Activated naive CD8-positive, alpha-beta T cell treated with anti-CD3 and anti-CD28 coated beads for 36 hours (primary cell): ENCODE results near the gene KLK2. TPM values are rescaled to one million over a fixed set of nuclear protein-coding genes. Genes with fewer than 3 reads are reported as not detected.
A peak's percentile ranks its signal among the peaks of the same experiment; 100 is the strongest.

Experiments used
- DNase-seq: peaks from one replicate; pipeline ENCODE4 v3.0.0; 2021
- H3K27ac Mint-ChIP-seq: one replicate; pipeline ENCODE4 v1.8.0; 2022; ENCODE audit warnings: mild to moderate bottlenecking, moderate library complexity, mixed read lengths
- H3K27me3 Mint-ChIP-seq: one replicate; pipeline ENCODE4 v1.8.0; 2022; ENCODE audit warnings: mild to moderate bottlenecking, mixed read lengths
- H3K36me3 Mint-ChIP-seq: one replicate; pipeline ENCODE4 v1.8.0; 2021; ENCODE audit warnings: mild to moderate bottlenecking, mixed read lengths
- H3K4me1 Mint-ChIP-seq: one replicate; pipeline ENCODE4 v1.8.0; 2021; ENCODE audit warnings: mixed read lengths
- H3K4me3 Mint-ChIP-seq: one replicate; pipeline ENCODE4 v1.8.0; 2022; ENCODE audit warnings: mild to moderate bottlenecking, moderate library complexity, mixed read lengths
- H3K9me3 Mint-ChIP-seq: one replicate; pipeline ENCODE4 v1.8.0; 2022; ENCODE audit warnings: mixed read lengths
- total RNA-seq, 2 experiments: library from RNA; stranded (reverse); gene quantifications; one replicate each; pipeline ENCODE4 v1.2.3, GENCODE V29; 2021

The KLK2 gene
- total RNA-seq, 2 experiments from 2014 or later: 0.38 to 0.45 TPM

- H3K27me3 Mint-ChIP-seq: peaks cover 56% of the 10 kb centered on the region
- H3K36me3 Mint-ChIP-seq: no peaks in the 10 kb centered on the region
- no peaks in the 10 kb centered on the region for H3K9me3 Mint-ChIP-seq
- no peak overlapping the region for H3K27ac Mint-ChIP-seq
- peaks cover 6% of the 10 kb centered on the region for H3K4me1 Mint-ChIP-seq
- no peak overlapping the region for H3K4me3 Mint-ChIP-seq
- DNase-seq: no peak
Measured at GRCh38 chr19:50921426-50922316, 48.4 kb downstream of the KLK2 start.

- no peaks in the 10 kb centered on the region for H3K36me3 Mint-ChIP-seq
- no peak overlapping the region for H3K27ac Mint-ChIP-seq
- peak; percentile 82 for DNase-seq
- H3K9me3 Mint-ChIP-seq: no peaks in the 10 kb centered on the region
- peaks cover 51% of the 10 kb centered on the region for H3K27me3 Mint-ChIP-seq
- H3K4me3 Mint-ChIP-seq: no peak overlapping the region
- H3K4me1 Mint-ChIP-seq: peaks cover 6% of the 10 kb centered on the region
Measured at GRCh38 chr19:50922317-50922853, 49.1 kb downstream of the KLK2 start.

DNA sequence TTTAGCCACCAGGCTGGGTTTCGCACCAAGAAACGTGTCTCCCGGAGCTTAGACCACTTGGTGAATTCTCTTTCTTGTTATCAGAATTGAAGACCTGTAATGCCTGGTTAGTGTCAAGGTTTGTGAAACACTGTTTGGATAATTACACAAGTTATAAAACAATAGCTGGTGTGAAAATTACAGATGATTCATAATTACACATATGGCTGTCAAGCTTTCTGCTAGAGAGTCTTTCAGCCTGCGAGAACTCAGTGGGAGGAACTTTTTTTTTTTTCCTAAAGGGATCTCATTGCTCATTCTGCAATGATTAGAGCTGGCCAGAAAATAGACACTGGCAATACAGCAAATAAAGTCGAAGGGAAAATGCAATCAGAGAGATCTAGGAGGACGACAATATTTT, 51.3 kb downstream of the KLK2 start:
- H3K9me3 Mint-ChIP-seq: no peaks in the 10 kb centered on the region
- no peaks in the 10 kb centered on the region for H3K36me3 Mint-ChIP-seq
- no peak overlapping the region for H3K27ac Mint-ChIP-seq
- H3K4me1 Mint-ChIP-seq: peaks cover 6% of the 10 kb centered on the region
- no peak overlapping the region for H3K4me3 Mint-ChIP-seq
- H3K27me3 Mint-ChIP-seq: peaks cover 44% of the 10 kb centered on the region
- no peak for DNase-seq

DNA sequence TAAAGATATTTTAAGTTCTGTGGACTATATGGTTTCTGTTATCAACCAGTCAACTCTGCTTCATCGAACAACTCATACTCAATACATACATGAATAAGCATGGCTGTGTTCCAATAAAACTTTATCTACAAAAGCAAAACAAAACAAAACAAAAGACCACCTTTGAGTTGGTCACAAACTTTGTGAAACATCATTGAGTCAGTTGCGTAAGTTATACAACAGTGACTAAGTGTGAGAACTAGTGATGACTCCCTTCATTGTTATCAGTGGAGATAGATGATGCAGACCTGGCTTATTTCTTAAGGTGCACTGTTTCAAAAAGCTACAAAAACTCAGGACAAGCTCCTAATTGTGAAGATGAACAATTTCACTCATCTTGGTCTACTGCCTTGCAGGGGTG, 52.5 kb downstream of the KLK2 start:
- DNase-seq: no peak
- Mint-ChIP-seq H3K4me3 (no peak overlapping the region), H3K27me3 (peaks cover 42% of the 10 kb centered on the region), H3K4me1 (peaks cover 10% of the 10 kb centered on the region), H3K27ac (no peak overlapping the region), H3K9me3 (no peaks in the 10 kb centered on the region), H3K36me3 (no peaks in the 10 kb centered on the region)

GRCh38 chr19:50926144-50926543, 52.9 kb downstream of the KLK2 start:
- Mint-ChIP-seq H3K4me3 (no peak overlapping the region), H3K36me3 (no peaks in the 10 kb centered on the region), H3K4me1 (peaks cover 10% of the 10 kb centered on the region), H3K27ac (no peak overlapping the region), H3K9me3 (no peaks in the 10 kb centered on the region), H3K27me3 (peaks cover 42% of the 10 kb centered on the region)
- DNase-seq: no peak

DNA sequence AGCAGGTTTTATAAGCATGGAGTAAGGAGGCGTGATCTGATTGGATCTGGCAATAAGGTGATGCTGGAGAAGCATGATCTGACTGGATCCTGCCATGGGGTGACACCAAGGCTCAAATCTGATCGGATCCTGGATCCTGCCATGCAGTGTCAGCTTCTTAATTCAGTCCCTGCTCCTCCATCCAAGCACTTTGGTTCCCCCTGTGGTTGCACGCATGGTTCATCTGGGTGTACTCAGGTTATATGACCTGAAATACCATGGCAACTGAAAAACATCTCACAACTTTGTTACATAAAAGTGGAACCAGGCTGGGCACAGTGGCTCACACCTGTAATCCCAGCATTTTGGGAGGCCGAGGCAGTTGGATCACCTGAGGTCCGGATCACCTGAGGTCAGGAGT, 55.6 kb downstream of the KLK2 start:
- Mint-ChIP-seq H3K27me3 (peaks cover 51% of the 10 kb centered on the region), H3K27ac (no peak overlapping the region), H3K4me1 (peaks cover 4% of the 10 kb centered on the region), H3K9me3 (no peaks in the 10 kb centered on the region), H3K4me3 (no peak overlapping the region), H3K36me3 (no peaks in the 10 kb centered on the region)
- DNase-seq: no peak

Other genes starting within 250 kb of the KLK2 start
- 1 to 10 TPM; 1.4 to 1.9 TPM for gene SYT3, start 233.6 kb upstream of the KLK2 start, total RNA-seq
- 1 to 10 TPM; 2.6 to 2.9 TPM for gene C19orf81, start 224.0 kb upstream of the KLK2 start, total RNA-seq
- under 1 TPM; 0.04 to 0.12 TPM for gene SHANK1, start 153.6 kb upstream of the KLK2 start, total RNA-seq
- gene CLEC11A, start 150.1 kb upstream of the KLK2 start, total RNA-seq: 1 to 10 TPM; 2.2 to 3.1 TPM
- gene GPR32, start 103.0 kb upstream of the KLK2 start, total RNA-seq: not detected
- gene ACP4, start 83.0 kb upstream of the KLK2 start, total RNA-seq: not detected
- 1 to 10 TPM in 1 of 2 experiments, under 1 TPM in 1; 0.60 to 1.1 TPM for gene KLK1, start 49.7 kb upstream of the KLK2 start, total RNA-seq
- gene KLK15, start 39.9 kb upstream of the KLK2 start, total RNA-seq: not detected
- gene KLK3, start 18.5 kb upstream of the KLK2 start, total RNA-seq: not detected
- gene KLK4, start 38.0 kb downstream of the KLK2 start, total RNA-seq: not detected
- gene KLK5, start 79.6 kb downstream of the KLK2 start, total RNA-seq: not detected
- gene KLK6, start 96.2 kb downstream of the KLK2 start, total RNA-seq: not detected
- gene KLK7, start 110.5 kb downstream of the KLK2 start, total RNA-seq: not detected
- gene KLK8, start 128.2 kb downstream of the KLK2 start, total RNA-seq: not detected
- not detected for gene KLK10, start 146.3 kb downstream of the KLK2 start, total RNA-seq
- not detected for gene KLK11, start 153.2 kb downstream of the KLK2 start, total RNA-seq
- gene KLK12, start 161.6 kb downstream of the KLK2 start, total RNA-seq: not detected
- not detected for gene KLK13, start 191.7 kb downstream of the KLK2 start, total RNA-seq
- under 1 TPM; 0.30 to 0.31 TPM for gene KLK14, start 209.4 kb downstream of the KLK2 start, total RNA-seq
- gene CTU1, start 235.0 kb downstream of the KLK2 start, total RNA-seq: 10 to 100 TPM; 10.9 to 11.4 TPM